ENCODE data around the gene CXCL14.

DNA sequence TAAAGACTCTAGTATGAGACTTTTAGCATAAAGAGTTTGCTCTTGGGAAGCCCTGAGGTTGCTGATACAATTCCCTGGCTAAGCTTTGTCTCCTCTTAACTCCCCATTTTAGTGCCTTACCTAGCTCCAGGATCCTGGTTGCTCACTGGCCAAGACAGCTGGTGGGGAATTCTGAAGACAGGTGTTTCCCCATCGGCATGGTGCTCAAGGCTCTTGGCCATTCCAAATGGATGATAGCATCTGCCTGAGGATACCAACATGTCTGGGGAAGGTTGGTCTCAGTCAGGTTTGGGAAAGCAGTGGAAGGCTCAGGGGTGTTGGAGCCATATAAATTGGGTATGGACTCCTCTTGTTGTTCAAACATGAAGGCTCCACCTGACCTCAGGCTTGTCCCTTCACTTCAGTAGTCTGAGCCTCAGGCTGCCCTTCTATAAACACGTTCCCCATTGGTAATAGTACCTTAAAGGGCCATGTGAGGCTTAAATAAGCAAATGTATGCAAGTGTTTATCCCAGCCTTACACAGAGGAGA lies 44.5 kb upstream of the CXCL14 start:
- TF ChIP-seq, protein P1, sequence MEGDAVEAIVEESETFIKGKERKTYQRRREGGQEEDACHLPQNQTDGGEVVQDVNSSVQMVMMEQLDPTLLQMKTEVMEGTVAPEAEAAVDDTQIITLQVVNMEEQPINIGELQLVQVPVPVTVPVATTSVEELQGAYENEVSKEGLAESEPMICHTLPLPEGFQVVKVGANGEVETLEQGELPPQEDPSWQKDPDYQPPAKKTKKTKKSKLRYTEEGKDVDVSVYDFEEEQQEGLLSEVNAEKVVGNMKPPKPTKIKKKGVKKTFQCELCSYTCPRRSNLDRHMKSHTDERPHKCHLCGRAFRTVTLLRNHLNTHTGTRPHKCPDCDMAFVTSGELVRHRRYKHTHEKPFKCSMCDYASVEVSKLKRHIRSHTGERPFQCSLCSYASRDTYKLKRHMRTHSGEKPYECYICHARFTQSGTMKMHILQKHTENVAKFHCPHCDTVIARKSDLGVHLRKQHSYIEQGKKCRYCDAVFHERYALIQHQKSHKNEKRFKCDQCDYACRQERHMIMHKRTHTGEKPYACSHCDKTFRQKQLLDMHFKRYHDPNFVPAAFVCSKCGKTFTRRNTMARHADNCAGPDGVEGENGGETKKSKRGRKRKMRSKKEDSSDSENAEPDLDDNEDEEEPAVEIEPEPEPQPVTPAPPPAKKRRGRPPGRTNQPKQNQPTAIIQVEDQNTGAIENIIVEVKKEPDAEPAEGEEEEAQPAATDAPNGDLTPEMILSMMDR (IDR thresholded peaks at IDR 0.05; ENCODE audit: low read depth, low read length, poor library complexity, severe bottlenecking), result no peak
- no peak for TF ChIP-seq EZH2phosphoT487 (IDR thresholded peaks at IDR 0.05; ENCODE audit: borderline replicate concordance, low read length)
